GM19324 (cell line): Measurements from ENCODE around the gene CDC42EP1.
"Not testable (repeated sequence)": the region's sequence is repeated elsewhere in the genome, so short reads cannot be mapped to it uniquely, and the experiment has no call there.

ENCODE experiments used
- ATAC-seq: cut with Tn5 transposase; IDR thresholded peaks from one replicate; pipeline ENCODE4 v1.9.1; 2021; ENCODE audit warnings: mild to moderate bottlenecking, moderate library complexity; ENCODE audit not compliant: unreplicated experiment, low FRiP score

Gene CDC42EP1

DNA sequence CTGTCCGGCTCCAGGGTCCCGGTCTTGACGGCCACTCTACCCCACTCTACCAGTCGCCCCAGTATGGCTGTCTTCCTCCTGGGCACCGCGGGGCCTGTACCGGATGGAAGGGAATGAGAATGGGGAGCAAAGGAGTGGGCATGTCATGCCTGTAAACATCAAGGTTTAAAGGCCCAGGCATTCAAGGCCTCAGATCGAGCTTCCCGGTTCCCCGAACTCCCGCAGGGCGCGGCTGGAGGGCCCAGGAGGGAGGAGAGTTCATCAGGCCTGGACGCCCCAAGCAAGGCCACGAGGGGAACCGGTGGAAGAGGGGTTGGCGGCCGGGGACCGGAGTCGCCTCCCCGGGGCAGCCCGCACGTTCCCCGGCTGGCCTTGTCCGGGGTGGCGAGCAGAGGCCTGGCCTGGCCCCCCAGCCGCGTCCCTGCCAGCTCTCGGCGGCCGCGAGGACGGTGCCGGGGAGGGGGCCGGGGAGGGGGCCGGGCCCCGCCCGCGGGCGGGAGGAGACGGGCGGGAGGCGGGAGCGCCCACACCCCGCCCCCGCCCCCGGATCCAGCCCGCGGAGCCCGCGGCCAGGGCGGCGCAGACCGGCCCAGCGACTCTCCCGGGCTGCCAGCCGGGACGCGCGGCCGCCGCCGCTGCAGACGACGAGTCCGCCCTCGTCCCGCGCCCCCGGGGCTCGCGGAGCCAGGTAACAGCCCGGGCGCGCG, at the start of gene CDC42EP1:
TSS of gene CDC42EP1 (plus strand) at position 580 of the 707 bp plus-strand sequence. CDS start 5,870 bp downstream, outside the sequence.
- ATAC-seq, result no peak

GRCh38 chr22:37511395-37512104, 48.7 kb upstream of the CDC42EP1 start:
- no peak for ATAC-seq

GRCh38 chr22:37514526-37515051, 45.7 kb upstream of the CDC42EP1 start:
- no peak for ATAC-seq

GRCh38 chr22:37515901-37516300, 44.4 kb upstream of the CDC42EP1 start:
- no peak for ATAC-seq

DNA sequence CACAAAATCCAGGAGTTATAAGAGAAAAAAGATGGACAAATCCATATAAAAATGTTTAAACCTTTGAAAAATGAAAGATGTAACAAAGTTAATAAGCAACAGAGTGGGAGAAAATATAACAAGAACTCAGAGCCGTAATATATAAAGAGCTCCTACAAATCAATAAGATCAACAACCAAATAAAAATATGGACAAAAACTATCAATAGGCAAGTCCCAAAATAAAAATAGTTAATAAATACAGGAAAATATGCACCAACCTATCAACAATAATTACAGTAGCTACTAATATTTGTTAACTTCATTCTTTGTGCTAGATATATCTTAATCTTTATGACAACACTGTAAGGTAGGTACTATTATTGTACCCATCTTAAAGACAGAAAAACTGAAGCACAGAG, 43.8 kb upstream of the CDC42EP1 start:
- ATAC-seq, result no peak

DNA sequence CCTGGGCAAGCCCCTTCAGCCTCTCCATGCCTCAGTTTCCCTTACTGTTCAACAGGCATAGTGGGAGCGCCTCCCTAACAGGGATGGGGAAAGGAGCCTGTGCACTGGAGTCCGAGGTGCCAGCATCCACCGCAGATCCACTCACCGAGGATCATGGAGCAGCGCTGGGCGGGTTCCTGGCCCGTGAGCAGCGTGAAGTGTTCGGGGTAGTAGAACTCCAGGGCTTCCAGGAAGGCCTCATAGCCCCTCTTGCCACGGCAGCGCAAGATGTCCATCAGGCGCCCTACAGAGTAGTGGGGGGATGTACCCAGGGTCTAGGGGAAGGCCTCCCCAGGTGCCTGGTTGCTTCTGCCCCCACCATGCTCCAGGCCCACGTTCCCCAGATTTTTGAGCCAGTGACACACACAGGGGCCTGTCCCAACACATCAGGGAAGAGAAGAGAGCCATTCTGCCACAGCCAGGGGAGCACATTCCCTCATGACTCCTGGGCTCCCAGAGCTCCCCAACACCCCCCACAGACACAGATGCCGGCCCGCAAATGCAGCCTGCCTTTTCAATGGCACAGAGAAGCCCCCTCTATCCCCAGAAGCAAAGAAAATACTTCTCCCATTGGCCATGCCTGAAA, 42.3 kb upstream of the CDC42EP1 start:
- ATAC-seq, result no peak

DNA sequence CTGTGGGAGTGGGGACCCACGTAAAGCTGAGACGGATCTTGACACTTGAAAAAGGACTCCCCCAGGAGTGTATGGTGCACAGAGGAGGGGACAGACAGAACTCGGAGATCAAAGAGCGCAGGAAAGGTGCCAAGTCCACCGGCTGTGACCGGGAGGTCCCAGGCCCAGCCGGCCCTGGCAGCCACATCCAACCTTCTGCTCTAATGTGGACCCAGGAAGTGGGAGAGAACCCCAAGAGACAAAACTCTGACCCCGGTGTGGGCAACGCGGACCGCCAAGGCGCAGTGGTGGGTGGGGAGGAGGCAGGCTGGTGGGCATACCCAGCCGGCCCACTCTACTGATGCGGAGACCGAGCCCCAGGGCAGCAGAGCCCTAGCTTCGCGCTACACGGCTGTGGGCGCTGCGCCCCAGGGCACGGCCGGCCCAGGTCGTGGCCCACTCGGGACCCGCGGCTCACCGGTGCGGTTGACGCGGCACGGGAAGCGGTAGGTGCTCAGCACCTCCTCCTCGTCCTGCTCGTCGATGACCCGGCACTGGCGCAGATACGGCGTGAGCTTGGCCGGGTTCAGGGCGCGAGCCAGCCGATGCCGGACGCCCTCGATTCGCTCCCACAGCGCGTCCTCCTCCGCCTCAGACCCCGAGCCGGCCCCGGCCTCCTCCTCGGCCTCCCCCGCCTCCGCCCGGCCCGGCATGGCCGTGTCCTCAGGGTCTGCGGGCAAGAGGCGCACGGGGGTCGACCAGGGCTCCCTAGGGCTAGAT, 41.6 kb upstream of the CDC42EP1 start:
- no peak for ATAC-seq

- ATAC-seq, result no peak
These were observed 40.7 kb upstream of the CDC42EP1 start, which contains the start of gene CARD10 for GRCh38 chr22:37519268-37520195. Gene CARD10 (minus strand): TSS chr22:37519415. CDS start chr22:37519200, 215 bp downstream.

DNA sequence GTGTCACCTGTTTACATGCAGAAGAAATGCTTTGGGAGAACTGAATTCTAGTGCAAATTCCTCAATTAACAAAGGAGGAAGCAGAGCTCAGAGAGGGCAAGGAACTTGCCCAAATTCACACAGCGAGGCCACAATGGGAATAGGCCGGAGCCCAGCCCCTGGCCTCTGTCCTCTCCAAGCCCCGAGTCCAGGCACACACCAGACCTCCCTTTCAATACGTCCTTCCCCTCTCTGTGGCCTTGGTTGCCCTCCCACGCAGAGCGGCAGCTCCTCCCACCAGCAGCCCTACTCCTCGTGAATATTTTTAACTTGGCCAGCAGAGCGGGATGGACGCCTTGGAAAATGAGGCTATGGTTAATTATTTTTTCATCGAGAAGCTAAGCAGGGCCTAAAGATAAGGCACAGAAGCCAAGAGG, 39.5 kb upstream of the CDC42EP1 start:
- no peak for ATAC-seq

GRCh38 chr22:37521236-37521739, 39.0 kb upstream of the CDC42EP1 start:
- no peak for ATAC-seq

GRCh38 chr22:37522482-37522881, 37.8 kb upstream of the CDC42EP1 start:
- no peak for ATAC-seq

- ATAC-seq, result no peak
These were observed 35.1 kb upstream of the CDC42EP1 start for GRCh38 chr22:37525073-37525745.

GRCh38 chr22:37525746-37526350, 34.4 kb upstream of the CDC42EP1 start:
- no peak for ATAC-seq

GRCh38 chr22:37526376-37526775, 33.9 kb upstream of the CDC42EP1 start:
- no peak for ATAC-seq

DNA sequence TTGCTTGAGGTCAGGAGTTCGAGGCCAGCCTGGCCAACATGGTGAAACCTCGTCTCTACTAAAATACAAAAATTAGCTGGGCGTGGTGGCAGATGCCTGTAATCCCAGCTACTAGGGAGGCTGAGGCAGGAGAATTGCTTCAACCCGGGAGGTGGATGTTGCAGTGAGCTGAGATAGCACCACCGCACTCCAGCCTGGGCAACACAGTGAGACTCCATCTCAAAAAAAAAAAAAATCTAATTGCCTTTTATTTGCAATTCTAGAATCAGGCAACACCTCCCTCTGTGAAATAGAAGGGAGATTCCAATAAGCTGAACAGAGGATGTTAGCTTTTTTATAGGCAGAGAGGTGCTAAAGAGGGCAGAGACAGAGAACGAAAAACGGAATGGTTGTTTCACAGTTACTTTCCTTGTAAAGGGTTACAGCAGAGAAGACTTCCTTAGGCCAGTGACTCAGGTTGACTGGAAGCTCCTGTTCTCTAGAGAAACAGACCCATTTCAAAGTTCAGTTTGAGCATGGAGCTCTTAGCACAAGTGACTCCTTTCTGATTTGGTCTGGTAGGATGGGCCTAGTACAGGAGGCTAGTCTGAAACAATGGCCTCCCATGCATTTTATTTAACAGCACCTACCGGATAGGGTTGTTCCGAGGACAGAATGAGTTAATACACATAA, 33.1 kb upstream of the CDC42EP1 start:
- ATAC-seq, result not testable (repeated sequence)

GRCh38 chr22:37527952-37528351, 32.3 kb upstream of the CDC42EP1 start:
- ATAC-seq, result not testable (repeated sequence)

DNA sequence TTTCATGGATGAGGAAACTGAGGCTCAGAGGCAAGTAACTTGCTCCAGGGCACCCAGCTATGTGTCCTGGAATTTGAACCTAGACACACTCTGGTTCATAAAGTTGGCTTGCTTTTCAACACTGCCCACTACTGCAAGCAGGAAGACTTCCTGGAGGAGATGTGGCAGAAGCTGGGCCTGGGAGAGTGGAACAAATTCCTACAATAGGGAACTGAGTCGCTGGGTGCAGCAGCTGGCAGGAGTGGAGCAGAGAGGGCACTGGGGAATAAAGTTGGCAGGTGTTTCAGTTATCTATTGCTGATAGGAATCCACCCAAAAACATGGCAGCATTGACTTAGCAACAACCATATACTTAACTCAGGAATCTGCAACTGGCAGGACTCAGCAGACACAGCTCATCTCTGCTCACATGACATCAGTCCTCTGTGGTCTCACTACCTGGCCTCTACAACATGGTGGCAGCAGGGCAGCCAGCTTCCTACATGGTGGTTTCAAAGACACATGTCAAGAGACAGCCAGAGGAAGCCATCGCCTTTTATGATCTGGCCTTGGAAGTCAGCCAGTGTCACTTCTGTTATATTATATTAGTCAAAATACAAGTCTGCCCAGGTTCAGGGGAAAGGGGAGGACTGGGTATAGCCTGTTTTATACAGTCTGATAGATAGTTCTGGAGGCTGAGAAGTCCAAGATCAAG, 30.5 kb upstream of the CDC42EP1 start:
- ATAC-seq, result no peak
